GM12891 (cell line): Measurements from ENCODE around the gene MBD3.

Experiments used
- PAX5 ChIP-seq: IDR thresholded peaks from 2 replicates; pipeline ENCODE4 v1.6.1; 2011; ENCODE audit warnings: low read length, moderate library complexity, mild to moderate bottlenecking; ENCODE audit not compliant: insufficient read depth, severe bottlenecking
- POLR2A ChIP-seq: IDR thresholded peaks from 2 replicates; pipeline ENCODE4 v1.6.1; 2011; ENCODE audit warnings: low read depth, low read length, control low read depth
- POLR2AphosphoS5 ChIP-seq: IDR thresholded peaks from 2 replicates; pipeline ENCODE4 v1.6.1; 2011; ENCODE audit warnings: low read depth, low read length, control low read depth
- TAF1 ChIP-seq: IDR thresholded peaks from 2 replicates; pipeline ENCODE4 v1.6.1; 2011; ENCODE audit warnings: low read depth, low read length, control low read depth

GRCh38 chr19:1616396-1616795 is 23.7 kb upstream of the MBD3 start:
- TF ChIP-seq POLR2A (no peak), TAF1 (no peak), POLR2AphosphoS5 (no peak), PAX5 (no peak)
